IPS DF 4.7 (cell line): Measurements from ENCODE around the gene MSI2.
"Not testable (repeated sequence)": the region's sequence is repeated elsewhere in the genome, so short reads cannot be mapped to it uniquely, and the experiment has no call there.

Source experiments
- DNase-seq: peaks from one replicate; pipeline ENCODE4 v3.0.0-alpha.2; 2013; ENCODE audit warnings: low spot score; ENCODE audit errors: extremely low read depth

Gene MSI2

DNA sequence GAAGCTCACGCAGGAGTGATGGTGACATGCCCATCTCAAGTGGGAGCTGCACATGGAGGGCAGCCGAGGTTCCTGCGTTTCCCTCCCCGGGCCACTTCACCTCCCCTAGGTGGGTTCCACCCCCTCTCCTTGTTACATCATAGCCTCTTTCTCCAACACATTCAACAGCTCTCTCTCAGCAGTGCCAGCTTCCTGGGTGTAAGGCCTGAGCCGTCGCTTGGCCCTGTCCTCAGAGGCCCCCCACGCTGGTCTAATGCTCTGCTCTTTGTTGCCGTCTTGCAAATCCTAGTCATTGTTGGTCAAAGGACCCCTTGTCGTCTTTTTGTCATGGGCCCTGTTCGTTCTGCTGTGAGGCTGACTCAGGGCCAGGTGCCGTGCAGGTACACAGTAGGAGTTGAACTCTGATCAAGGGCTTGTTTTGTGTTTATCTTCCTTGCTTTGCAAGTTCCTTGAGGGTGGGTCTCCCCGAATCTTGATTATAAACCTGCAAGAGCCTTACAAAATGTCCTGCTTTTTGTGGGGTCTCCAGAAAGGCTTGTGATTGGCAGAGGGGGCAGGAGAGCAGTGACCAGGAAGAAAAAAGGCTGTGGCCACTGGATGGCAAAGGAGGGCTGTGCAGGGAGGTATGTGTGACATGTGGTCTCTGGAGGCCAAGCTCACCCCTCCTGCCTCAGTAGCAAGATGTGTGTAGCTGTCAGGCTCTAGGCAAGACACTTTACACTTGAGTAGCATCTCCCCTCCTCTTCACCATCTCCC is 352.2 kb downstream of the MSI2 start:
- no peak for DNase-seq

DNA sequence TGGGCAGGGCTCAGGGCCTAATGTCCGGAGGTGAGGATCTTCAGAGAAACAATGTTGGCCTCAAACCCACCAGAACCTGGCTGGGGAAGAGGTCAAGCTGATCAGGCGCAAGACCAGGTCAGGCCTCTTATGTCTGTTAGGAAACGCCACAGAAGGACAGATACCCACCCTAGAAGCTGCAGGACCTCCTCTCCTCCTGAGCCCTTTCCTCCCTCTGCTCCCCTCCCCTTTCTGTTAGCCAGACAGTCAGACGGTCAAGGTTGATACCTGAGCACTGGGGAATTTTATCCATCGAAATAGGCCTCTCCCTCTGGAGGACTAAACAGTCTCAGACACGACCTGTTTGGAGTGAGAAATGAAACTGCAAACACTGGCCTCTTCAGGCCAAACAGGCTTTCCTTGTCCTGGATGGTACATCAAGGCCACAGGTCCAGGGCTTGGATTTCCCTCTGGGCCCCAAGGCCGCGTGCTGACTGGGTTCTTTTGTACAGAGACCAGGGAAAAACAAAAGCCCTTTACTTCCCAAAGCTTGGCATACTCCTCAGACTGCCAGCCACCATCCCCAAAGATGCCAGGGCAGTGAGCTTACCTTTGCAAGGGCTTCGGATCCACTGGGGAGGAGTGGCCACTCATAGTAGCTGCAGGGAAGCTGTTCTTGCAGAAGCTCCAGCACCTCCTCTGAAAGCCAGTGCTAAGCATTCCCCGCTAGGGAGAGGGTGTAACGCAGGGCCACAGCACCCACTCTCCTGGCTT is 353.0 kb downstream of the MSI2 start:
- DNase-seq, result no peak

DNA sequence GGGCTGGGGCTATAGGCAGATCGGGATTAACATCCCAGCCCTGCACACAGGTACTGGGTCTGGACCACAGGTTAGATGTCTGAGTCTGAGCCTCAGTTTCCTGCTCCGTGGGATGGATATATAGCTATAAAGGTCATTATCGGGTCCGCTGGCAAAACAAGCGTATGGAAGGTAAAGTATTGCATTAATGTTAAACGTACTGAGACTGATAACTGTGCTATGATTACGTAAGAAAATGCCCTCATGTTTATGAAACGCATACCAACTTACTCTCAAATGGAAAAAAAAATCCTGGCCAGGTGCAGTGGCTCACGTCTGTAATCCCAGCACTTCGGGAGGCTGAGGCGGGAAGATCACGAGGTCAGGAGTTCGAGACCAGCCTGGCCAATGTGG is 353.6 kb downstream of the MSI2 start:
- no peak for DNase-seq

DNA sequence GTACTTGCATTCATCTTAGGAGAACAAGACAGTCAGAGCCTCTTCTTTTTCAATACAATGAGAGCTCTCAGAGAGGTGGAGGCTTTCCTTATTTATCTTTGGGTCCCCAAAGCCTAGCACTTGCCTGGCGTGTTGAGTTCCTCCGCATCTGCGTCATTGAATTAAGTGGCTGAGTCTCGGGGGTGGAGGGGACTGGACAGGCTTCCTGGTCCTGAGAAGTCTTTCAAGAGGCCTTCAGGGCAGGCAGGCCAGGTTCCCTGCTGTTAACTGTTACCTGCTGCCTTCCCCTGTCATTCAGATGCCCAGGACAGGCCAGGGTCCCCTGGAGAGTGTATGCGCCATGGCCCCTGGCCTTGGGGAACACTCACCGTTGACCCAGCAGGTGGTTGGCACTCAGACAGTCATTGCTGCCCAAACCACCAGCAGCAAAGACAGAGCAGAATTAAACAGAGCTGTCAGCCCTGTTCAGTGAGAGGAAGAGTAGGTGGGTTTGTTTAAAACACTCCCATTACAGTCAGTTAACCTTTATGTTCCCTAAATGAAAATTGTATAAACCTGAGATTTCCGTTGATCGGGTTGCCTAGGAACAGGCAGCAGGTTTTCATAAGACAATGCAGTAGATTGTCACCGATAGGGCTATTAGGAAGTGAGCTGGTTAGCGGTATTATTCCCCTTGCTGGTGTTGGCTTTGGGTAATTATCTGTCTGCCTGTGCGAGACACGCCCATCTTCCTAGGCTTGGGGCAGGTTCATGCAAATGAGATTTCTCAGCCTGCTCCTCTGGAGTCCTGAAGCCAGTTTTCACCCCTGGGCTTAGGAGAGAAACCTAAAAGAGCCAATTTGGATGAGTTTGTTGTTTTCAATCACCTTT is 356.1 kb downstream of the MSI2 start:
- DNase-seq, result no peak

DNA sequence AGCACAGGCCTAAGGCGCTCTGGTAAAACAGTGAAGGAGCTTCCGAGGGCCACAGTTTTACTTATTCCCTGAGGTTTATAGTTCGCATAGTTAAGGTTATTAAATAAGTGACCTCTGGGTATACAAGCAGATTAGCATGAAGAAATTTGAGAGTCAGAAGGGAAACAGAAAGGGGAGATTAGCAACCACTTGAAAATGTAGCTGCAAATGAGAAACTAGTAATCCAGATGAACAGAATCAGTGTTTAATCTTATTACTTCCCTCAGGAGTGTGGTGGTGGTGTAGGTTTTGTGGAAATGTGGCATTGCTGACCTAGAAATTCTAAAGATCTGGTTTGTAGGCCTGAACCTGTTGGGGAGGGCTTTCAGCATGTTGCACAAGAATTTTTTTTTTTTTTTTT is 358.4 kb downstream of the MSI2 start:
- DNase-seq, result no peak

DNA sequence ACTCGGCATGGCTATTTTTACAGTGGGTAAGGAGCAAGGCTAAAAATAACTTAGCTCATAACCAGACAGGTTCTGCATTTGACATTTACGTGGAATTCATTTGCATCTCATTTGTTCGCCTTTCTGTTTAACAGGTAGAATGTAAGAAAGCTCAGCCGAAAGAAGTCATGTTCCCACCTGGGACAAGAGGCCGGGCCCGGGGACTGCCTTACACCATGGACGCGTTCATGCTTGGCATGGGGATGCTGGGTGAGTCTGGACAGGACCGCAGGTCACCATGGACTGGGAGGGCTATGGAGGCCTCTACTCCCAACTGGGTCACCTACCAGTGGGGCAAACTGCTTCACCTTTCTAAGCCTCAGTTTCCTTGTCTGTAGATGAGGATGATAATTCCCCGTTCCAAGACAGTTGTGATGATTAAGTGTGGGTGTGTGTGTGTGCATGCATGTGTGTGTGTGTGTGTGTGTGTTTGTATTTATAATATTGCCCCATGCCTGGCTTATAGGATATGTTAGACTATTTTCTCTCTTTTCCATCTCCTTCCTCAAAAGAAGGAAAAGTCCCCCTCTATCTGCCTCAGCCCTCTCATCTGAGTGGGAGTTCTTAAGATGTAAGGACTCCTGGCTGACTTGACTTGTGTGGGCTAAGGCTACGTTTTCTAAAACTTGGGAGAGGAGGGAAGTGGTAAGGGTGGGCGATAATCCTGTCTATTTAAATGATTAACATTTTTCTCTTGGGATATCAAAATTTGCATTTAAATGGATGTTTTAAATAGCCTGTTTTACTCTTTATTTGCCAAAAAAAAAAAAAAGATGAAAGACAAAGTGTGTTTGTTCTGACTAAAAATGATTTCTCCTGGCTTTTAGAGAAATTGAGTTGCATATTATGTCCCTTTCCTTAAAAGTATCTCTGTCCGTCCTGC is 359.8 kb downstream of the MSI2 start:
- DNase-seq, result no peak

DNA sequence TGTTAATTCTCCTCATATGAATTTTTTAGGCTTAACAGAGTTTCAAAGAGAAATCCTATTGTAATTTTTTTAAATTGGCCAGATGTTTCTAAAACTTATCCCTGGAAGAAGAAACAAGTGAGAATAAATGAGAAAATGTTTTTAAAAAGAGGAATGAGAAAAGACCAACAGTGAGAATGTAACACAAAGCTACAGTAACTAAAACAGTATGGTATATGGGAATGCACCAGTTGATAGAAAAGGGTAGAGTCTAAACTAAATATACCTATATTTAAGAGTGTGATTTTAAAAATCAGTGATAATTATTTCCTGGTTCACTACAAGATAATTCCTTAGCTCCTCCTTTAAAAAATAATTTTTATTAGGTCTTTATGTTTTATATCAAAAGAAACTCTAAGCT is 360.9 kb downstream of the MSI2 start:
- DNase-seq, result no peak

DNA sequence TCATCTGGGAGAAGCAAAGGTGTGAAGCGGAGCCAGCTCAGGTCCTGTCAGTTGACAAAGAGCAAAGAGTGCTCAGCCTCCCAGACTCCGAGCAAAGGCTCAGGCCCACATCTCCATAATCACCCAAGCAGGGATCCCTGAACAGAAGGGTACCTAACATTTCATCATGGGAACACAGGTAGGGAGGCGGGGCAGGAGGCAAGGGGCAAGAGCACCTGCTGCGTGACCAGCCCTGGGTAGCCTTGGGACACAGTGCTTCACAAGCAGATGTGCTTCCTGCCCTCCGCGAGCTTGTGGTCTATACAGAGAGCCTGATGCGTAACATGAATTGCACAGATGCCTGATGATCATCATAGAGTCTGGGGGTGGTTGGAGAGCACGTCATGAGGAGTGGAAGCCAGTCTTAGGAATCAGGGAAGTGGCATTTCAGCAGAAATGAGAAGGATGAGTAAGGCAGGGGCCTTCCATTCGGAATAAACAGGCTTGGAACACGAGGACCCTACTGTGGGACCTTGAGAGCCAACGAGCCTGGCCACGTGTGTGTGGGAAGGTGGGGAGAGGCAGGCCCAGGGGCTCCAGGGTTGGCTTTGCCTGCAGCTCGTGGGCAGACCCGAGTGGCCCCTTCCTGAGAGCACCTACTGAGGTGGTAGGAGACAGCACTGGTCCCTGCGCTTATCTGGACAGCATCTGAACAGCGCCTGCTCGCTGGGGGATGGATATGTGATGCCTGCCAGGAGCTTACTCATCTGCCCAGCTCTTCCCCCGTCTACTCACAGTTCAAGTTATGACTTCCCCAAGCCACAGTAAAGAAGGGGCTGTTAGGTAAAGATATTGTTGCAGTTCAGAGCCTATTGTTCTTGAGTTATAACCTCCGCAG is 363.0 kb downstream of the MSI2 start:
- no peak for DNase-seq

DNA sequence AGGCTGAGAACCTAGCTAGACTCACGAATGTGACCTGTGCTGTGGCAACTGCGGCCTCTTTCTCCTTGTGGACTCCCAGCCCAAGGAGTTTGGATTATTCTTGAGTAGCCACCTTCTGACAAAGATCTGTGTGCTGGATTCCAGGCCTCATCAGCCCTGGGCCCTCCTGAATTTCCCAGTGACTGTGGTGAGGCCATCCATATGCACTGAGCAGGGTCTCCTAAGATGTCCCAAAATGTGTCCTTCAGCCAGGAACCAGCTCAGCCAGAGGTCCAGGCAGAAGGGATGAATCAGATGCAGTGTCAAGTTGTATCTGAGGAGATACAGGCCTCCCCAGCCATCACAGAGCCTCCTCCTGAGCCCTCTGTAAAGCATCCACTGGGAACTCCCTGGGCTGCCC is 364.3 kb downstream of the MSI2 start:
- no peak for DNase-seq

DNA sequence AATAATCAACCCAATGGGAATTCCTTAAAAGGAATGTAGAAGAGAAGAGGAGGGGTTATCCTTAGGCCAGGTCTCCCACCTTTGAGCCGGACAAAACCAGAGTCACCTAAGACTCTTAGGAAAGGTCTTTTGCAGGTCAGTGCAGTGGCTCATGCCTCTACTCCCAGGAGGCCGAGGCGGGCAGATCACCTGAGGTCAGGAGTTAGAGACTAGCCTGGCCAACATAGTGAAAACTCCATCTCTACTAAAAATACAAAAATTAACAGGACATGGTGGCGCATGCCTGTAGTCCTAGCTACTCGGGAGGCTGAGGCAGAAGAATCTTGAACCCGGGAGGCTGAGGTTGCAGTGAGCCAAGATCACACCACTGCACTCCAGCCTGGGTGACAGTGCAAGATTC is 365.5 kb downstream of the MSI2 start:
- not testable (repeated sequence) for DNase-seq

DNA sequence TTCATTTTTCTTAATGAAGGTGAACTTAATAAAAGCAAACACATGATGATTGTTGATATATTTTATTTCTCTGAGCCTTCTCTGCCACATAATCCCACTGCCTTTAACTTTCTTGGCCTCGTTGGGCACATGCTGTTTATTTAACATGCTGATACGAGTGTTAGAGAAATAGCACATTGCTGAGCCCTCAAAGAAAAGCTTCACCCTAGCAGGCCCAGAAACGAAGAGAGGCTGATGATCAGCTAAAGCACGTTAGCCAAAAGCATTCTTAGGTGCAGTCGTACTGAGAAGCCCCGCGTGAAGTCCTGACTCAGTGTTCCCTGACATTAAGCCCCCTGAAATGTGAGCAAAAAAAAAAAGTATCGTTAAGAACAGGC is 366.0 kb downstream of the MSI2 start:
- no peak for DNase-seq

DNA sequence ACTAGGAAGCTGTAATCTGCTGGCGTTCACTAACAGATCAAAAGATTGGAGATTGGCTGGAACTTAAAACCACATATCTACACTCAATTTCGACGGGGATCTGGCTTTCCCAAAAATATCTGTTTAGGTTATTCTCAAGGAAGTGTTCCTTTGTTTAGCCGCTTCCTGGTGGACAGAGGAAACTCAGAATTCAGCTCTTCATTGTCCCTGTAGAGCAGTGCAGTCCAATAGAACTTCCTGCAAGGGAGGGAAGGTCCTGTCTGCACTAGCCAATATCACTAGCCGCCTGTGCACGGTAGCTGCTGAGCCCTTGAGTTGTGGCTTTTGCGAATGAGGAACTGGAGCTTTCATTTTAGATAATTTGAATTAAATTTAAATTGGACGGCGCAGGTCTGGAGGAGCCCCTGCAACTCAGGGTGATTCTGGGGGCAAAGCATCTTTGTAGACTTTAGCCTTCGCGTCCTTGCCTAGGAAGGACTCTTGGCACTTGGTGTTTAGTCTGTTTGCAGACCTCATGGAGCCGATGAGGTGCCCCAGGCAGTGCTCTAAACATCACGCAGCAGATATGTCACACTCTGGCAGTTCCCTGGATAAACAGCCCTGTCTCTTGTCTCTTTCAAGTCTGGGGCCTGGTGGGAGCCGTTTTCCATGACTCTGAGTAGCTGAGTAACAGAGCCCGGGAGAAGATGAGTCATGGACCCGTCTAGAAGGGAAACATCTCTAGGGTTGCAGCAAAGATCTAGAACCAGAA is 366.5 kb downstream of the MSI2 start:
- DNase-seq, result no peak

DNA sequence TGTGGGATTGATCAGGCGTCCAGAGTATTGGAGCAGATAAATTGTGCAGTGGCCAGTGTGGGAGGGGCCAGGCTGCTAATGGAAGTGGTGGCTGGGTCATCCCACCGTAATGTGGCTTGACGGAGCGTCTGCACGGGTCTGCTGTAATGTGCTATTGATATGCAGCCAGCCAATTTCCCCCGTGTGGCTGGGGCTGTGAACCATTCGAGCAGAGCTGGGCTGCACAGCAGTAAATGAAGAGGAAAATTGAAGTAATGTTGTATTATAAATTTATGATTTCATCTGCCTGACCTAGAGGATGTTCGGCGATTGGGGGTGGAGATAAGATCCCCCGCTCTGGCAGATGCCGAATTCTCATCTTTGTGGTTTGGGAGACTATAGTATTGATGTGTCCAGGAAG is 367.3 kb downstream of the MSI2 start:
- no peak for DNase-seq

DNA sequence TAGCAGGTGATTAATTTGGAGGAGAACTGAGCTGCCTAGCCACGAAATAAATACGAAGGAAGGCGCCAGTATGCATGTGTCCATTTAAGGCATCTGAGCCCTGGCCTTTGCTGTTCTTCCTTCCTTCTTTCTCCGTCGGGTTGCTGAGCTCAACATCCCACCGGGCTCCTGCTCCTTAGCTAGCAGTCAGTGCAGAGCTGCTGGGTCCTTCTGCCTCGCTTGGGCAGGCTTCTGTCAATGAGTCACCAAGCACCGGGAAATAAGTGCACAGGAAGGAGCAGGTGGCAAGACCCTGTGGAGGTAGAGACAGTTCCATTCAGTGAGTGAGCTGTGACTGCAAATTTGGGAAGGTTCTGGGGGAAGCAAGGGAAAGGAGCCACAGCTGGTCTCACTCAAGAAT is 368.1 kb downstream of the MSI2 start:
- DNase-seq, result no peak

DNA sequence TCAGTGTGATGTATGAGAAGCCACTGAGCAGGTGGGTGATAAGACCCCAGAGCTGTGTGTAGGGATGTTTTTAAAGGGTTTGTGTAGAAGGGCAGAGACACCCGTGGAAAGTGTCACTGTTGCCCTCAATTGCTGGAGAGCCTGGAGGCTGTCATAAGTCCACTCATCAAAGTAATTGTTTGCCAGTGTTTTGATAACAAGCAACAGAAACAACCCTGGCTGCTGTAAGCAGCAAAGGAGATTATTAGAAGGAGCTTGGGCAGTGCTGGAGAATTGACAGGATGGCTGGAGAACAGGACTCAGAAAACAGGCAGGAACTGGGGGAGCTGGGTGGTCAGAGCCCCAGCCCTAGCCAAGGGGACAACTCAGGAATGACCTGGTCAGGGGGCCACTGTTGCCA is 369.2 kb downstream of the MSI2 start:
- DNase-seq, result no peak

DNA sequence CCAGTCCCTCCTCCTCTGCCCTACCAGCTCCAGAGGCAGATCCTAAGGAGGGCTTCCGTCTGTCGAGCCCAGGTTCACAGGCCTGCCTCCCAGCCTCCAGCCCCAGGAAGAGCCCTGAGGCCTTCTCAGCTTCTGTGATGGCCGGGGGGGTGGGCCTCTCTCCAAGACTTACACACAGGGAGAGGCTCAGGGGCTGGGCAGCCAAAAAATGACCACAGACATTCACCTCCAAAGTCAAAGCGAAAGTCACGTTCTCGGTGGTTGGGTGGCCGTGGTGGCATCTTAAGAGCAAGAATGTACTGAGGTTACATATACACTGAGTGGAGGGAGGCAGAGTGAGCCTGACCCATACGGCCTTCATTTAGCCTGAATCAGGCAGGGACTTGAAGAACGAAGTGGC is 369.6 kb downstream of the MSI2 start:
- DNase-seq, result no peak

DNA sequence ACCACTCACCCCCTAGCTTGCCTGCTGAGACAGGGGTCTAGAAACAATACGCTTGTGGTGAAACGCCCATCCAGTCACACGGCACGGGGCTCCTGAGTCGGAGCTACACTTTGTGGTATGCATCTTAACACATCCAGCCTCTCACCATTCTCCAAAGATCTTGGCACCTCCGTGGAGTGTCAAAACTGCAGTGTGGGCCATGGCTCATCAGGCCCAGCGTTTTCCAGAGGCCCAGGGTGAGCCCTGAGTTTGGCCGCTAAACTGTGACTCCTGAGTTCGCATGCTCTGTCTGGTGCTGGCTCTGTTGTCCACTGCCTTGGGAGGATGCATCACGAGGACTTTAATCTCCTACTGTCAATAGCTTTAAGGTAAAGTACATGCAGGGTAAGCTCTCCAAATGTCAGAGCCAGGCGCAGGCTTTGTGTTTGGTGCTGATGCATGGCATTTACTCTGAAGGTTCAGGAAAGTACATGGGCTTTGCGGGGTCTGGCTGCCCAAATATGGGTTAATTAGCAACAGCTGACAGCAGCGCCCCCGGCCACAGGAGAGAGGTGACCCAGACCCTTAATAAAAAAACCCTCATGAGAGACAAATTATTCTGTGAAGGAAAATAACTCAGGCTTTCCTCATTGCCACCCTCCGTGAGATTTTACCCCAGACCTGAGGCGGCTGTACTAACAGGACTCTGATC is 370.3 kb downstream of the MSI2 start:
- DNase-seq, result no peak

DNA sequence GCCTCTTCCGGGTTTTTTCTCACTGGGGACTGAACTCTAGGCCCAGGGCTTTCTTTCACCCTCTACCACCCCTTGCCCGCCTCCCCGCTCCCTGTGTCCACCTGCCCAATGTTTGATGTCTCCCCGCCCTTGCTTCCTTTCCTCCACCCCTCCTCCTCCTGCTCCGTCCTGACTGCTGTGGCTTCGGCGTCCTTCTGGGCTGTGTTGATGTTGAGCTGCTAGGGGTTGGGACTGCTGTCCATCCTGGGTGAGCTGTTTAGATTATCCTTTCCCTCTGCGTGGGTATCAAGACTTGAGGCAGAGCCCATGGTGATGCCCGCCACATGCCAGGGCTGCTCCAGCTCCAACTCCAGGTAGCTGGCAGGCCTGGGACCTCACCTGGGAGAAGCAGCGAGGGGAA is 371.3 kb downstream of the MSI2 start:
- DNase-seq, result no peak

DNA sequence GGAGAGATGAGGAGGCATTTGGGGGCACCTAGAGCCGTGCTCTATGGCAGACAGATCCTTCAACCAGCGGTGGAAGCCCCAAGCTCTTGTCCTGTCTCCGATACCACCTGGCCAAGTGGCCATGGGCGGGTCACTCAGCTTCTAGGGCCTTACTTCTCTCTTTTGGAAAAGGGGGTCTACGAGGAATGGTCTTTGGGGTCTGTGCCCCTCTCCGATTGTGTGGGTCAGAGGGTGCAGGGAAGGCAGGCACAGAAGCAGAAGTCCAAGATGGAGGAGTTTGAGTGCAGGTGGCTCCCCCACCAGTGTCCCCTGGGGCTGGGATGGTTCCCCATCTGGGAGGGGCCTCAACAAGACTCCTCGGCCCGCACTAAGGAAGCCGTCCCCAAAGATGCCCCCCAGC is 372.1 kb downstream of the MSI2 start:
- DNase-seq, result no peak
